ENCODE data around the gene CFAP157. TPM values are rescaled to one million over a fixed set of nuclear protein-coding genes. Genes with fewer than 3 reads are reported as not detected.

CFAP157 gene
- total RNA-seq, 1 donor from 2014 or later = not detected

GRCh38 chr9:127700140-127700539 lies 6.6 kb upstream of the CFAP157 start:
- no peak overlapping the region for H3K27ac Mint-ChIP-seq
- no peaks in the 10 kb centered on the region for H3K9me3 Mint-ChIP-seq
- DNase-seq = no peak
- no peaks in the 10 kb centered on the region for H3K36me3 Mint-ChIP-seq (ENCODE audit: low read depth)
- intact Hi-C loops (cut with micrococcal nuclease) = no loop called here
- no peaks in the 10 kb centered on the region for H3K27me3 Mint-ChIP-seq
- H3K4me1 Mint-ChIP-seq = peaks cover 7% of the 10 kb centered on the region
- H3K4me3 Mint-ChIP-seq = peak overlapping the region; percentile 4

GRCh38 chr9:127700594-127701255 lies 6.1 kb upstream of the CFAP157 start:
- Mint-ChIP-seq H3K4me1 (peaks cover 7% of the 10 kb centered on the region), H3K27ac (no peak overlapping the region), H3K4me3 (peak overlapping the region; percentile 4), H3K27me3 (no peaks in the 10 kb centered on the region), H3K9me3 (no peaks in the 10 kb centered on the region), H3K36me3 (ENCODE audit: low read depth) (no peaks in the 10 kb centered on the region)
- intact Hi-C loops (cut with micrococcal nuclease) = no loop called here
- no peak for DNase-seq

GRCh38 chr9:127703289-127703946 lies 3.4 kb upstream of the CFAP157 start:
- Mint-ChIP-seq H3K27ac (peak overlapping the region; percentile 39), H3K36me3 (ENCODE audit: low read depth) (no peaks in the 10 kb centered on the region), H3K9me3 (no peaks in the 10 kb centered on the region), H3K27me3 (no peaks in the 10 kb centered on the region), H3K4me1 (peaks cover 12% of the 10 kb centered on the region), H3K4me3 (no peak overlapping the region)
- intact Hi-C loops (cut with micrococcal nuclease) = no loop called here
- DNase-seq = no peak

- Mint-ChIP-seq H3K9me3 (no peaks in the 10 kb centered on the region), H3K4me1 (peaks cover 10% of the 10 kb centered on the region), H3K27ac (no peak overlapping the region), H3K36me3 (ENCODE audit: low read depth) (no peaks in the 10 kb centered on the region), H3K4me3 (no peak overlapping the region), H3K27me3 (no peaks in the 10 kb centered on the region)
- intact Hi-C loops (cut with micrococcal nuclease) = no loop called here
- no peak for DNase-seq
These were observed 1.0 kb upstream of the CFAP157 start for GRCh38 chr9:127705577-127706379.

- intact Hi-C loops (cut with micrococcal nuclease) = no loop called here
- H3K4me3 Mint-ChIP-seq = no peak overlapping the region
These were observed 978 bp downstream of the CFAP157 start for GRCh38 chr9:127707766-127708165.

GRCh38 chr9:127708952-127709587 lies 2.3 kb downstream of the CFAP157 start:
- Mint-ChIP-seq H3K4me3 (no peak overlapping the region), H3K4me1 (peaks cover 16% of the 10 kb centered on the region), H3K36me3 (ENCODE audit: low read depth) (no peaks in the 10 kb centered on the region), H3K9me3 (no peaks in the 10 kb centered on the region), H3K27me3 (no peaks in the 10 kb centered on the region), H3K27ac (no peak overlapping the region)
- no peak for DNase-seq
- intact Hi-C loops (cut with micrococcal nuclease) = no loop called here

More at GRCh38 chr9:127707766-127708165, 978 bp downstream of the CFAP157 start:
- Mint-ChIP-seq H3K36me3 (ENCODE audit: low read depth) (no peaks in the 10 kb centered on the region), H3K27me3 (no peaks in the 10 kb centered on the region), H3K9me3 (no peaks in the 10 kb centered on the region), H3K27ac (no peak overlapping the region), H3K4me1 (peaks cover 17% of the 10 kb centered on the region)
- peak; percentile 72 for DNase-seq

GRCh38 chr9:127710204-127710783 lies 3.5 kb downstream of the CFAP157 start:
- H3K36me3 Mint-ChIP-seq (ENCODE audit: low read depth) = no peaks in the 10 kb centered on the region
- DNase-seq = no peak
- H3K4me3 Mint-ChIP-seq = no peak overlapping the region
- intact Hi-C loops (cut with micrococcal nuclease) = no loop called here
- peaks cover 21% of the 10 kb centered on the region for H3K4me1 Mint-ChIP-seq
- no peak overlapping the region for H3K27ac Mint-ChIP-seq
- H3K27me3 Mint-ChIP-seq = no peaks in the 10 kb centered on the region
- H3K9me3 Mint-ChIP-seq = no peaks in the 10 kb centered on the region

- Mint-ChIP-seq H3K4me1 (peaks cover 29% of the 10 kb centered on the region), H3K36me3 (ENCODE audit: low read depth) (peaks cover 2% of the 10 kb centered on the region), H3K27ac (no peak overlapping the region), H3K27me3 (peaks cover 2% of the 10 kb centered on the region), H3K4me3 (no peak overlapping the region), H3K9me3 (no peaks in the 10 kb centered on the region)
- peak; percentile 74 for DNase-seq
- intact Hi-C loops (cut with micrococcal nuclease) = no loop called here
These were observed 4.5 kb downstream of the CFAP157 start for GRCh38 chr9:127711226-127711701.

- Mint-ChIP-seq H3K9me3 (no peaks in the 10 kb centered on the region), H3K36me3 (ENCODE audit: low read depth) (peaks cover 2% of the 10 kb centered on the region), H3K27me3 (peaks cover 2% of the 10 kb centered on the region), H3K27ac (no peak overlapping the region), H3K4me1 (peaks cover 30% of the 10 kb centered on the region), H3K4me3 (no peak overlapping the region)
- DNase-seq = no peak
- intact Hi-C loops (cut with micrococcal nuclease) = no loop called here
These were observed 5.1 kb downstream of the CFAP157 start for GRCh38 chr9:127711831-127712274.

GRCh38 chr9:127712371-127712770 lies 5.6 kb downstream of the CFAP157 start:
- Mint-ChIP-seq H3K4me3 (no peak overlapping the region), H3K4me1 (peaks cover 30% of the 10 kb centered on the region), H3K36me3 (ENCODE audit: low read depth) (peaks cover 2% of the 10 kb centered on the region), H3K27ac (no peak overlapping the region), H3K9me3 (no peaks in the 10 kb centered on the region), H3K27me3 (peaks cover 2% of the 10 kb centered on the region)
- intact Hi-C loops (cut with micrococcal nuclease) = no loop called here
- no peak for DNase-seq

GRCh38 chr9:127712867-127713266 lies 6.1 kb downstream of the CFAP157 start:
- Mint-ChIP-seq H3K4me3 (no peak overlapping the region), H3K36me3 (ENCODE audit: low read depth) (peaks cover 2% of the 10 kb centered on the region), H3K27me3 (peaks cover 2% of the 10 kb centered on the region), H3K9me3 (no peaks in the 10 kb centered on the region), H3K27ac (no peak overlapping the region), H3K4me1 (peaks cover 25% of the 10 kb centered on the region)
- intact Hi-C loops (cut with micrococcal nuclease) = no loop called here
- no peak for DNase-seq

GRCh38 chr9:127714020-127714750 lies 7.4 kb downstream of the CFAP157 start:
- peaks cover 2% of the 10 kb centered on the region for H3K36me3 Mint-ChIP-seq (ENCODE audit: low read depth)
- H3K9me3 Mint-ChIP-seq = no peaks in the 10 kb centered on the region
- H3K27ac Mint-ChIP-seq = no peak overlapping the region
- peaks cover 24% of the 10 kb centered on the region for H3K4me1 Mint-ChIP-seq
- H3K27me3 Mint-ChIP-seq = peaks cover 2% of the 10 kb centered on the region
- intact Hi-C loops (cut with micrococcal nuclease) = loop anchor here (2.0 kb wide), 1 partner anchor 57 kb away; no protein-coding TSS in a partner anchor
- peak overlapping the region; percentile 100 for H3K4me3 Mint-ChIP-seq
- DNase-seq = no peak
